HepG2 (cell line): ENCODE data around the gene MFAP1.

Experiments used
- HMG20B ChIP-seq: conservative IDR thresholded peaks from 2 replicates; pipeline ENCODE4 v1.6.1; 2016; ENCODE audit warnings: missing genetic modification reagents, missing compliant biosample characterization
- LCORL ChIP-seq, 2 experiments: fragments of 450-650 bp in 1 of 2; sonication (generic) in 1 of 2; formaldehyde crosslinking in 1 of 2; IDR thresholded peaks; 2 replicates each; pipeline versions ENCODE4 v1.5.0 to v1.6.1; 2017 to 2020; ENCODE audit warnings: antibody characterized with exemption in 1 of 2, missing genetic modification reagents in 1 of 2
- U2AF1 ChIP-seq: fragments of 200-400 bp; formaldehyde crosslinking; optimal IDR thresholded peaks from 2 replicates; pipeline ENCODE3; 2017; ENCODE audit warnings: mild to moderate bottlenecking, low read depth, low read length
- ZNF841 ChIP-seq: sonication (generic); formaldehyde crosslinking; IDR thresholded peaks from 2 replicates; pipeline ENCODE4 v1.8.1; 2023; ENCODE audit warnings: missing genetic modification reagents, borderline replicate concordance
- TF ChIP-seq, protein P1 (sequence below): sonication (generic); formaldehyde crosslinking; IDR thresholded peaks from 2 replicates; pipeline ENCODE4 v1.9.0; 2021; ENCODE audit warnings: missing genetic modification reagents, borderline replicate concordance

DNA sequence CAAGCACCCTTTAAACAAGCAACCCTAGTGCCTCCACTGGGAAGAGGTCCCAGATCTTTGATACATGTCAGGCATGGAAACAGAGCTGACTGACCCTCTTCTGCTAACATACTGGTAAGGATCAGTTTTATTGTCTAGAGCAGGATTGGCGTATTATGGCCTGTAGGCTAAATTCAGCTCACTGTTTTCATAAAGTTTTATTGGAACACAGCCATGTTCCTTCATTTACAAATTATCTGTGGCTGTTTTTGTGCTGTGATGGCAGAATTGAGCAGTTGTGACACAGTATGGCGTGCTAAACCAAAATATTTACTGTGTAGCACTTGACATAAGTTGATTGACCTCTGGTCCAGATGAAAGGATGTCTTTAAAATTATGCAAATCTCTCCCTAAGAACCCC lies 47.3 kb upstream of the MFAP1 start:
- TF ChIP-seq U2AF1 = no peak
- no peak for TF ChIP-seq HMG20B
- TF ChIP-seq, protein P1, sequence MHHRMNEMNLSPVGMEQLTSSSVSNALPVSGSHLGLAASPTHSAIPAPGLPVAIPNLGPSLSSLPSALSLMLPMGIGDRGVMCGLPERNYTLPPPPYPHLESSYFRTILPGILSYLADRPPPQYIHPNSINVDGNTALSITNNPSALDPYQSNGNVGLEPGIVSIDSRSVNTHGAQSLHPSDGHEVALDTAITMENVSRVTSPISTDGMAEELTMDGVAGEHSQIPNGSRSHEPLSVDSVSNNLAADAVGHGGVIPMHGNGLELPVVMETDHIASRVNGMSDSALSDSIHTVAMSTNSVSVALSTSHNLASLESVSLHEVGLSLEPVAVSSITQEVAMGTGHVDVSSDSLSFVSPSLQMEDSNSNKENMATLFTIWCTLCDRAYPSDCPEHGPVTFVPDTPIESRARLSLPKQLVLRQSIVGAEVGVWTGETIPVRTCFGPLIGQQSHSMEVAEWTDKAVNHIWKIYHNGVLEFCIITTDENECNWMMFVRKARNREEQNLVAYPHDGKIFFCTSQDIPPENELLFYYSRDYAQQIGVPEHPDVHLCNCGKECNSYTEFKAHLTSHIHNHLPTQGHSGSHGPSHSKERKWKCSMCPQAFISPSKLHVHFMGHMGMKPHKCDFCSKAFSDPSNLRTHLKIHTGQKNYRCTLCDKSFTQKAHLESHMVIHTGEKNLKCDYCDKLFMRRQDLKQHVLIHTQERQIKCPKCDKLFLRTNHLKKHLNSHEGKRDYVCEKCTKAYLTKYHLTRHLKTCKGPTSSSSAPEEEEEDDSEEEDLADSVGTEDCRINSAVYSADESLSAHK = no peak
- no peak for TF ChIP-seq ZNF841 (CRISPR knock-in tag)
- no peak for TF ChIP-seq LCORL (IDR thresholded peaks at IDR 0.05)
- TF ChIP-seq LCORL (CRISPR knock-in tag; IDR thresholded peaks at IDR 0.05) = no peak
